HepG2 (cell line): ENCODE data around the gene SNX7. TPM values are rescaled to one million over a fixed set of nuclear protein-coding genes. Genes with fewer than 3 reads are reported as not detected.

ENCODE experiments used
- CEBPG ChIP-seq: IDR thresholded peaks from 2 replicates; pipeline ENCODE4 v1.6.1; 2016
- KIAA2018 ChIP-seq: sonication (generic); formaldehyde crosslinking; IDR thresholded peaks from 2 replicates; pipeline ENCODE4 v1.5.0; 2020; ENCODE audit warnings: mild to moderate bottlenecking, missing genetic modification reagents, borderline replicate concordance
- NR2F6 ChIP-seq, 2 experiments: IDR thresholded peaks; 2 replicates each; pipeline ENCODE4 v1.6.1; 2016; ENCODE audit warnings: antibody characterized with exemption in 1 of 2, mild to moderate bottlenecking in 1 of 2
- RORA ChIP-seq: sonication (generic); formaldehyde crosslinking; IDR thresholded peaks from 2 replicates; pipeline ENCODE4 v1.5.0; 2020; ENCODE audit warnings: mild to moderate bottlenecking, missing genetic modification reagents, moderate library complexity
- SMAD3 ChIP-seq: sonication (generic); formaldehyde crosslinking; IDR thresholded peaks from 2 replicates; pipeline ENCODE4 v1.4.0; 2020; ENCODE audit warnings: missing genetic modification reagents
- STAT6 ChIP-seq: sonication (generic); formaldehyde crosslinking; IDR thresholded peaks from 2 replicates; pipeline ENCODE4 v1.4.0; 2020; ENCODE audit warnings: missing genetic modification reagents, mild to moderate bottlenecking, borderline replicate concordance
- ZBTB46 ChIP-seq: sonication (generic); formaldehyde crosslinking; IDR thresholded peaks from 2 replicates; pipeline ENCODE4 v1.4.0; 2020; ENCODE audit warnings: mild to moderate bottlenecking, missing genetic modification reagents, borderline replicate concordance
- ZNF367 ChIP-seq: sonication (generic); formaldehyde crosslinking; IDR thresholded peaks from 2 replicates; pipeline ENCODE4 v1.4.0; 2020; ENCODE audit warnings: missing genetic modification reagents, borderline replicate concordance
- ZNF569 ChIP-seq: sonication (generic); formaldehyde crosslinking; IDR thresholded peaks from 2 replicates; pipeline ENCODE4 v1.5.0; 2020; ENCODE audit warnings: mild to moderate bottlenecking, missing genetic modification reagents, moderate library complexity, borderline replicate concordance
- ZNF720 ChIP-seq: sonication (generic); formaldehyde crosslinking; IDR thresholded peaks from 2 replicates; pipeline ENCODE4 v1.4.0; 2020; ENCODE audit warnings: missing genetic modification reagents
- polyA plus RNA-seq, 8 experiments: library from polyadenylated mRNA; depleted of rRNA in 3 of 8; stranded (reverse) in 7 of 8; unstranded in 1 of 8; fragments of >200 nt; fragmentation: Illumina TruSeq in 4 of 8; extraction: Trizol in 4 of 8; gene quantifications; 2 replicates each; pipeline versions ENCODE4 v1.2.1 to v1.2.3, GENCODE V29; 2011 to 2016; ENCODE audit warnings: low read depth in 4 of 8, missing spikeins in 1 of 8, mixed read lengths in 1 of 8; ENCODE audit not compliant: insufficient read depth in 1 of 8
- total RNA-seq, 5 experiments: library from RNA; depleted of rRNA; stranded (reverse); fragments of >200 nt; fragmentation: Illumina TruSeq; extraction: Trizol; gene quantifications; 2 replicates each; pipeline ENCODE4 v1.2.3, GENCODE V29; 2016; ENCODE audit warnings: low read depth in 1 of 5

Gene SNX7
- total and polyA plus RNA-seq, 2 of the 13 experiments (the other 11 are each of a cell fraction or from before 2014, with no cell fraction given), result 14.3 to 33.5 TPM

GRCh38 chr1:98706173-98706843 is 44.8 kb downstream of the SNX7 start (continued):
- no peak for TF ChIP-seq STAT6
- TF ChIP-seq NR2F6 (IDR thresholded peaks at IDR 0.05), result no peak
- no peak for TF ChIP-seq NR2F6 (CRISPR knock-in tag; IDR thresholded peaks at IDR 0.05)
- TF ChIP-seq CEBPG (CRISPR knock-in tag), result no peak
- no peak for TF ChIP-seq ZNF720 (CRISPR knock-in tag)
- TF ChIP-seq KIAA2018 (CRISPR knock-in tag), result no peak
- TF ChIP-seq ZNF367, result no peak
- TF ChIP-seq RORA (CRISPR knock-in tag), result no peak
- no peak for TF ChIP-seq ZNF569 (CRISPR knock-in tag)
- TF ChIP-seq SMAD3 (CRISPR knock-in tag), result no peak
- no peak for TF ChIP-seq ZBTB46 (CRISPR knock-in tag)
